CD14-positive monocyte (primary cell): ENCODE data around the gene RHOG. TPM values are rescaled to one million over a fixed set of nuclear protein-coding genes. Genes with fewer than 3 reads are reported as not detected.

Experiments used
- DNase-seq, 3 donors: peaks; one replicate each; pipeline ENCODE4 v3.0.0-alpha.2; 2011 to 2022
- H2AFZ ChIP-seq: 2 replicates; pipeline ENCODE4 v1.6.0; 2012; ENCODE audit warnings: mild to moderate bottlenecking, low read depth, low read length, inconsistent platforms; ENCODE audit not compliant: insufficient read depth, poor library complexity, severe bottlenecking
- H3K27ac ChIP-seq, 2 donors: 1 replicate in 1 of 2; 2 replicates in 1 of 2; pipeline ENCODE4 v1.5.1; 2012 to 2013; ENCODE audit warnings: low read length in 2 of 2, control low read depth in 1 of 2, inconsistent platforms in 1 of 2, low read depth in 1 of 2, mild to moderate bottlenecking in 1 of 2
- H3K27me3 ChIP-seq, 2 donors: one replicate each; pipeline versions ENCODE4 v1.6.0 to v1.6.1; 2011 to 2013; ENCODE audit warnings: low read length in 2 of 2; ENCODE audit not compliant: control insufficient read depth in 2 of 2, insufficient read depth in 2 of 2
- H3K36me3 ChIP-seq, 2 donors: replicated peaks in 1 of 2; 1 replicate in 1 of 2; 2 replicates in 1 of 2; pipeline versions ENCODE4 v1.5.1 to v1.6.1; 2012 to 2013; ENCODE audit warnings: low read length in 2 of 2, control low read depth in 1 of 2, inconsistent platforms in 1 of 2, mild to moderate bottlenecking in 1 of 2; ENCODE audit not compliant: insufficient read depth in 2 of 2, control insufficient read depth in 1 of 2
- H3K4me1 ChIP-seq, 2 donors: 1 replicate in 1 of 2; 2 replicates in 1 of 2; pipeline versions ENCODE4 v1.5.1 to v1.6.1; 2012 to 2013; ENCODE audit warnings: low read length in 2 of 2, control low read depth in 1 of 2, inconsistent platforms in 1 of 2, mild to moderate bottlenecking in 1 of 2, moderate library complexity in 1 of 2; ENCODE audit not compliant: insufficient read depth in 2 of 2, control insufficient read depth in 1 of 2
- H3K4me2 ChIP-seq: replicated peaks from 2 replicates; pipeline ENCODE3; 2012; ENCODE audit warnings: low read length, moderate library complexity, mild to moderate bottlenecking; ENCODE audit not compliant: poor library complexity, severe bottlenecking; ENCODE audit errors: extremely low read depth
- H3K4me3 ChIP-seq, 3 experiments: fragments of 200-600 bp in 1 of 3; sonication (generic) in 1 of 3; replicated peaks in 1 of 3; 1 replicate in 2 of 3; 2 replicates in 1 of 3; pipeline ENCODE4 v1.5.1; 2011 to 2013; ENCODE audit warnings: low read length in 3 of 3, mild to moderate bottlenecking in 3 of 3, control low read depth in 2 of 3, low read depth in 2 of 3, inconsistent platforms in 1 of 3, moderate library complexity in 1 of 3
- H3K79me2 ChIP-seq: 2 replicates; pipeline ENCODE4 v1.6.0; 2012; ENCODE audit warnings: mild to moderate bottlenecking, control low read depth, inconsistent platforms, low read length, moderate library complexity; ENCODE audit not compliant: insufficient read depth
- H3K9ac ChIP-seq: 2 replicates; pipeline ENCODE4 v1.6.0; 2017; ENCODE audit warnings: low read length, mild to moderate bottlenecking; ENCODE audit not compliant: insufficient read depth, poor library complexity, severe bottlenecking
- H3K9me3 ChIP-seq, 2 donors: replicated peaks in 1 of 2; 1 replicate in 1 of 2; 2 replicates in 1 of 2; pipeline versions ENCODE4 v1.5.1 to v1.6.1; 2012 to 2013; ENCODE audit warnings: low read length in 2 of 2, control low read depth in 1 of 2; ENCODE audit not compliant: control insufficient read depth in 1 of 2, insufficient read depth in 1 of 2
- H4K20me1 ChIP-seq: 2 replicates; pipeline ENCODE4 v1.6.0; 2012; ENCODE audit warnings: mild to moderate bottlenecking, low read length, control low read depth, moderate library complexity; ENCODE audit not compliant: insufficient read depth
- H3K27ac Mint-ChIP-seq, 7 donors: one replicate each; pipeline ENCODE4 v1.8.0; 2020; ENCODE audit warnings: mild to moderate bottlenecking in 7 of 7, mixed read lengths in 7 of 7, moderate library complexity in 6 of 7, inconsistent platforms in 2 of 7
- H3K27me3 Mint-ChIP-seq, 3 donors: one replicate each; pipeline ENCODE4 v1.8.0; 2021 to 2022; ENCODE audit warnings: low read depth in 3 of 3, mild to moderate bottlenecking in 3 of 3, mixed read lengths in 3 of 3, moderate library complexity in 3 of 3, inconsistent platforms in 1 of 3
- H3K36me3 Mint-ChIP-seq, 2 donors: one replicate each; pipeline ENCODE4 v1.8.0; 2020; ENCODE audit warnings: mixed read lengths in 2 of 2, inconsistent platforms in 1 of 2, mild to moderate bottlenecking in 1 of 2
- H3K4me1 Mint-ChIP-seq: one replicate; pipeline ENCODE4 v1.8.0; 2020; ENCODE audit warnings: mild to moderate bottlenecking, mixed read lengths
- H3K4me3 Mint-ChIP-seq, 2 donors: one replicate each; pipeline ENCODE4 v1.8.0; 2020; ENCODE audit warnings: mild to moderate bottlenecking in 2 of 2, mixed read lengths in 2 of 2, moderate library complexity in 1 of 2
- H3K9me3 Mint-ChIP-seq, 7 donors: one replicate each; pipeline ENCODE4 v1.8.0; 2020 to 2022; ENCODE audit warnings: mixed read lengths in 7 of 7, mild to moderate bottlenecking in 6 of 7, moderate library complexity in 6 of 7, inconsistent platforms in 2 of 7
- CTCF ChIP-seq: fragments of 200-600 bp; IDR thresholded peaks from one replicate; pipeline ENCODE4 v1.8.0; 2022; ENCODE audit warnings: antibody characterized with exemption, mild to moderate bottlenecking
- WGBS: methylation state at CpG from one replicate; pipeline ENCODE4 v1.1.5; 2013; ENCODE audit warnings: missing lambda C conversion rate; ENCODE audit not compliant: insufficient coverage; 5-methylcytosine and 5-hydroxymethylcytosine counted together
- intact Hi-C, 2 donors: fragments of 100-400 bp; cut with micrococcal nuclease; formaldehyde crosslinking; loops; one replicate each; pipeline versions ENCODE4 v1.15.0 to v1.15.1; 2023
- polyA plus RNA-seq, 3 donors: library from polyadenylated mRNA; depleted of rRNA in 1 of 3; unstranded in 2 of 3; stranded (reverse) in 1 of 3; fragments of 300-500 nt in 2 of 3; fragments of >200 nt in 1 of 3; fragmentation: Illumina TruSeq in 2 of 3; gene quantifications; 1 replicate in 2 of 3; 2 replicates in 1 of 3; pipeline ENCODE4 v1.2.3, GENCODE V29; 2012 to 2021

Gene RHOG
- polyA plus RNA-seq, 3 donors, result 315 to 505 (median 458) TPM

GRCh38 chr11:3807909-3808860 lies 32.6 kb downstream of the RHOG start, which contains the start of gene PGAP2:
Gene PGAP2 (plus strand): TSS chr11:3808560. CDS start chr11:3811260, 2,700 bp downstream.
- H3K9me3 ChIP-seq, result no peaks in the 10 kb centered on the region
- H3K27me3 ChIP-seq, result no peaks in the 10 kb centered on the region
- under 1% methylated on average over 51 of the region's 55 CpGs for WGBS
- peak; percentile 48 to 66 (median 58) for DNase-seq
- intact Hi-C loops, result loop anchor here in 1 of 2 donors (5.0 kb wide), 1 partner anchor 36 kb away; no protein-coding TSS in a partner anchor
- peak within 1 kb of the TSS; percentile 42 to 80 for H3K27ac ChIP-seq
- H3K79me2 ChIP-seq, result no peaks in the 10 kb centered on the region
- Mint-ChIP-seq H3K27ac (peak within 1 kb of the TSS; percentile 85 to 95 (median 94)), H3K4me1 (peaks cover 13% of the 10 kb centered on the region), H3K27me3 (no peaks in the 10 kb centered on the region), H3K4me3 (peak within 1 kb of the TSS; percentile 99 to 100), H3K36me3 (peaks cover 3 to 6% of the 10 kb centered on the region in 2 donors), H3K9me3 (no peaks in the 10 kb centered on the region)
- H3K9ac ChIP-seq, result peak within 1 kb of the TSS; percentile 73
- no peaks in the 10 kb centered on the region for H3K36me3 ChIP-seq
- peaks cover 10 to 14% of the 10 kb centered on the region in 2 donors for H3K4me1 ChIP-seq
- H4K20me1 ChIP-seq, result no peaks in the 10 kb centered on the region
- H3K4me3 ChIP-seq, result peak within 1 kb of the TSS; percentile 76 to 99 (median 96)
- peak within 1 kb of the TSS; percentile 98 for H3K4me2 ChIP-seq
- TF ChIP-seq CTCF, result peak; percentile 84
- peak within 1 kb of the TSS; percentile 95 for H2AFZ ChIP-seq

GRCh38 chr11:3803726-3804495 lies 36.8 kb downstream of the RHOG start:
- Mint-ChIP-seq H3K4me1 (peaks cover 9% of the 10 kb centered on the region), H3K9me3 (no peaks in the 10 kb centered on the region), H3K27ac (peak overlapping the region in 1 of 7 donors; percentile 40), H3K27me3 (peaks cover 0 to 2% (median 0%) of the 10 kb centered on the region in 3 donors), H3K4me3 (no peak overlapping the region), H3K36me3 (no peaks in the 10 kb centered on the region)
- H3K9me3 ChIP-seq, result no peaks in the 10 kb centered on the region
- WGBS, result 87% methylated on average over 3 of the region's 11 CpGs
- no peaks in the 10 kb centered on the region for H4K20me1 ChIP-seq
- H3K27me3 ChIP-seq, result no peaks in the 10 kb centered on the region
- H3K4me1 ChIP-seq, result peaks cover 8 to 13% of the 10 kb centered on the region in 2 donors
- no peaks in the 10 kb centered on the region for H3K36me3 ChIP-seq
- H3K4me3 ChIP-seq, result no peak overlapping the region
- no peak for DNase-seq
- no peaks in the 10 kb centered on the region for H3K79me2 ChIP-seq
- H3K27ac ChIP-seq, result no peak overlapping the region
- H3K4me2 ChIP-seq, result no peak overlapping the region
- no peak overlapping the region for H3K9ac ChIP-seq
- no peak overlapping the region for H2AFZ ChIP-seq
- intact Hi-C loops, result no loop called here
- no peak for TF ChIP-seq CTCF
